Adipocyte (in vitro differentiated cells): ENCODE data around the gene ARHGAP35.

Source experiments
- DNase-seq: peaks from one replicate; pipeline ENCODE4 v3.0.0-alpha.2; 2015; ENCODE audit warnings: low read depth
- H3K27me3 ChIP-seq: replicated peaks from 2 replicates; pipeline ENCODE4 v1.7.0; 2013; ENCODE audit warnings: mild to moderate bottlenecking, low read length, moderate library complexity; ENCODE audit not compliant: control insufficient read depth, insufficient read depth
- H3K36me3 ChIP-seq: 2 replicates; pipeline ENCODE4 v1.7.0; 2013; ENCODE audit warnings: low read length, mild to moderate bottlenecking, moderate library complexity; ENCODE audit not compliant: control insufficient read depth, insufficient read depth, severe bottlenecking
- H3K4me1 ChIP-seq: 2 replicates; pipeline ENCODE4 v1.7.0; 2013; ENCODE audit warnings: mild to moderate bottlenecking, low read length, moderate library complexity; ENCODE audit not compliant: control insufficient read depth, insufficient read depth
- H3K4me3 ChIP-seq: 2 replicates; pipeline ENCODE4 v1.7.0; 2013; ENCODE audit warnings: mild to moderate bottlenecking, low read length, moderate library complexity
- H3K9ac ChIP-seq: 2 replicates; pipeline ENCODE4 v1.7.0; 2013; ENCODE audit warnings: mild to moderate bottlenecking, low read length, moderate library complexity
- H3K9me3 ChIP-seq: 2 replicates; pipeline ENCODE4 v1.7.0; 2013; ENCODE audit warnings: mild to moderate bottlenecking, low read length, moderate library complexity; ENCODE audit not compliant: control insufficient read depth

The ARHGAP35 gene

GRCh38 chr19:46896076-46896794 lies 35.4 kb downstream of the ARHGAP35 start:
- H3K9me3 ChIP-seq, result no peaks in the 10 kb centered on the region
- DNase-seq, result no peak
- peaks cover 24% of the 10 kb centered on the region for H3K4me1 ChIP-seq
- H3K4me3 ChIP-seq, result no peak overlapping the region
- no peak overlapping the region for H3K9ac ChIP-seq
- H3K27me3 ChIP-seq, result no peaks in the 10 kb centered on the region
- no peaks in the 10 kb centered on the region for H3K36me3 ChIP-seq

GRCh38 chr19:46898731-46899130 lies 37.9 kb downstream of the ARHGAP35 start:
- Histone ChIP-seq H3K27me3 (no peaks in the 10 kb centered on the region), H3K9ac (peak overlapping the region; percentile 24), H3K9me3 (no peaks in the 10 kb centered on the region), H3K36me3 (no peaks in the 10 kb centered on the region), H3K4me1 (peaks cover 42% of the 10 kb centered on the region), H3K4me3 (peak overlapping the region; percentile 48)
- DNase-seq, result no peak

- H3K4me1 ChIP-seq, result peaks cover 45% of the 10 kb centered on the region
- H3K27me3 ChIP-seq, result no peaks in the 10 kb centered on the region
- H3K4me3 ChIP-seq, result no peak overlapping the region
- H3K9me3 ChIP-seq, result no peaks in the 10 kb centered on the region
- DNase-seq, result no peak
- H3K9ac ChIP-seq, result no peak overlapping the region
- H3K36me3 ChIP-seq, result no peaks in the 10 kb centered on the region
These were observed 39.5 kb downstream of the ARHGAP35 start for GRCh38 chr19:46900341-46900740.

GRCh38 chr19:46901701-46902401 lies 41.1 kb downstream of the ARHGAP35 start:
- Histone ChIP-seq H3K9ac (no peak overlapping the region), H3K4me3 (no peak overlapping the region), H3K36me3 (no peaks in the 10 kb centered on the region), H3K27me3 (no peaks in the 10 kb centered on the region), H3K9me3 (no peaks in the 10 kb centered on the region), H3K4me1 (peaks cover 45% of the 10 kb centered on the region)
- no peak for DNase-seq

GRCh38 chr19:46902402-46902766 lies 41.6 kb downstream of the ARHGAP35 start:
- no peak for DNase-seq
- Histone ChIP-seq H3K4me1 (peaks cover 45% of the 10 kb centered on the region), H3K36me3 (no peaks in the 10 kb centered on the region), H3K9me3 (no peaks in the 10 kb centered on the region), H3K4me3 (no peak overlapping the region), H3K9ac (no peak overlapping the region), H3K27me3 (no peaks in the 10 kb centered on the region)

- no peak overlapping the region for H3K9ac ChIP-seq
- H3K27me3 ChIP-seq, result no peaks in the 10 kb centered on the region
- DNase-seq, result no peak
- no peaks in the 10 kb centered on the region for H3K9me3 ChIP-seq
- H3K36me3 ChIP-seq, result no peaks in the 10 kb centered on the region
- peaks cover 55% of the 10 kb centered on the region for H3K4me1 ChIP-seq
- no peak overlapping the region for H3K4me3 ChIP-seq
These were observed 42.7 kb downstream of the ARHGAP35 start for GRCh38 chr19:46903458-46903857.

DNA sequence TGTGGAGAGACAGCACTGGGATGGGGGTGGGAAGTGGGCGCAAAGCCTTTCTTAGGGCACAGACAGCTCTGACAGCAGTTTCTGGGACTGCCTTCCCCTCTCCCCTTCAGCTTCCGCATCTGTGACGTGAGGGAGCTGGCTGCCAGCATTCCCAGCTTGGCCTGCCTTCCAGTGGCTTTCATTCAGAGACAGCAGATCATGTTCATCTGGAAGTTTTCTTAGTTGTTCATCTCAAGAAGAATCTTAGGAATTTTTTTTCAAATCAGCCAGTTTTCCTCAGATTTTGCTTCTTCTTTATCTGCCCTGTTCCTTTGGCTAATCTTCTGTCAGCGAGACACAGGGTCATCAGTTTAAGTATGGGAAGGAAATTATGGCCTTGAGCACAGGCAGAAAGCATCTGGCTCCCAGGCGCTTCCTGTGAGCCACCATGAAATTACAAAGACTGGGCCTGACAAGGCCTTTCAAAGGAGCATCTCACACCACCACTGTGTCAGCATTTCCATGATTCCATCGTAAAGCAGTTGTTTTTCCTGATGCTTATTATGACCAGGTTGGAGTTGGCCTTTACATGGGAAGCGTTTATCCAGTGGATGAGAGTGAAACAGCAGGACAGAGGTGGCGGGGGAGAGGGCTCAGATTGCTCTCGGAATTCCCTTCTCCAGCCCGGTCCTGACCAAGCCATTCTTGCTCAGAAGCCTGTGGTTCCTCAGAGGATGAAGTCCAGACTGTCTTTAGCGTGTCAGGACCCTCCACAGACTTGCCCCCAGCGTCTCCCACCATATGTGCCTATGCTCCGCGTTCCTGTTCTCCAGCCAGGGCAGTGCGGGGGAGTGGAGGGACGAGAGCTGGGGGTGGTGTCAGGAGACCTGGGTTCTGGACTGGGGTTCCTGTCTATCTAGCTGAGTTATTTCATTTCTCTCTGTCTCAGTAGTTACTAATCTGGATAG lies 43.6 kb downstream of the ARHGAP35 start:
- Histone ChIP-seq H3K9ac (peak overlapping the region; percentile 8), H3K4me1 (peaks cover 55% of the 10 kb centered on the region), H3K27me3 (no peaks in the 10 kb centered on the region), H3K9me3 (no peaks in the 10 kb centered on the region), H3K36me3 (no peaks in the 10 kb centered on the region), H3K4me3 (peak overlapping the region; percentile 3)
- peak; percentile 72 for DNase-seq

GRCh38 chr19:46906221-46906620 lies 45.4 kb downstream of the ARHGAP35 start:
- no peak for DNase-seq
- no peaks in the 10 kb centered on the region for H3K9me3 ChIP-seq
- peaks cover 64% of the 10 kb centered on the region for H3K4me1 ChIP-seq
- no peaks in the 10 kb centered on the region for H3K27me3 ChIP-seq
- no peak overlapping the region for H3K4me3 ChIP-seq
- H3K9ac ChIP-seq, result no peak overlapping the region
- H3K36me3 ChIP-seq, result no peaks in the 10 kb centered on the region

- DNase-seq, result no peak
- Histone ChIP-seq H3K9ac (no peak overlapping the region), H3K9me3 (no peaks in the 10 kb centered on the region), H3K27me3 (no peaks in the 10 kb centered on the region), H3K4me3 (no peak overlapping the region), H3K4me1 (peaks cover 55% of the 10 kb centered on the region), H3K36me3 (no peaks in the 10 kb centered on the region)
These were observed 47.1 kb downstream of the ARHGAP35 start for GRCh38 chr19:46907880-46908279.

GRCh38 chr19:46909356-46909755 lies 48.6 kb downstream of the ARHGAP35 start:
- Histone ChIP-seq H3K9ac (no peak overlapping the region), H3K9me3 (no peaks in the 10 kb centered on the region), H3K27me3 (no peaks in the 10 kb centered on the region), H3K4me1 (peaks cover 55% of the 10 kb centered on the region), H3K36me3 (no peaks in the 10 kb centered on the region), H3K4me3 (no peak overlapping the region)
- no peak for DNase-seq
